Measurements from ENCODE around the gene RNGTT. TPM values are rescaled to one million over a fixed set of nuclear protein-coding genes. Genes with fewer than 3 reads are reported as not detected.

The RNGTT gene
- total RNA-seq, 6 donors from 2014 or later, result 8.9 to 22.4 (median 12.5) TPM

GRCh38 chr6:88997327-88997726, 33.9 kb upstream of the RNGTT start:
- H3K9me3 ChIP-seq, result no peaks in the 10 kb centered on the region
- no peaks in the 10 kb centered on the region for H3K4me1 ChIP-seq
- DNase-seq (no peak), ATAC-seq (ENCODE audit: low FRiP score in 2 of 2) (no peak)
- H3K36me3 ChIP-seq, result no peaks in the 10 kb centered on the region
- H3K27me3 ChIP-seq, result no peaks in the 10 kb centered on the region
- WGBS, 2 donors, result 90 to 91% methylated on average over 4 of the region's 4 CpGs
- TF ChIP-seq CTCF (IDR thresholded peaks at IDR 0.05) (no peak), POLR2A (IDR thresholded peaks at IDR 0.05) (no peak), POLR2AphosphoS5 (IDR thresholded peaks at IDR 0.05) (no peak), EP300 (IDR thresholded peaks at IDR 0.05) (no peak)
- no peak overlapping the region for H3K4me3 ChIP-seq
- H3K27ac ChIP-seq, result no peak overlapping the region

- WGBS, 2 donors, result 90 to 97% methylated on average over 1 of the region's 1 CpG
- H3K27me3 ChIP-seq, result no peaks in the 10 kb centered on the region
- DNase-seq, result no peak
- no peaks in the 10 kb centered on the region for H3K36me3 ChIP-seq
- no peak overlapping the region for H3K4me3 ChIP-seq
- no peak for ATAC-seq (ENCODE audit: low FRiP score in 2 of 2)
- no peak for TF ChIP-seq CTCF (IDR thresholded peaks at IDR 0.05)
- no peak for TF ChIP-seq POLR2AphosphoS5 (IDR thresholded peaks at IDR 0.05)
- H3K27ac ChIP-seq, result no peak overlapping the region
- no peaks in the 10 kb centered on the region for H3K9me3 ChIP-seq
- H3K4me1 ChIP-seq, result no peaks in the 10 kb centered on the region
These were observed 29.5 kb upstream of the RNGTT start for GRCh38 chr6:88992741-88993552.

- TF ChIP-seq POLR2AphosphoS5 (IDR thresholded peaks at IDR 0.05) (no peak), POLR2A (IDR thresholded peaks at IDR 0.05) (no peak), EP300 (IDR thresholded peaks at IDR 0.05) (no peak), CTCF (IDR thresholded peaks at IDR 0.05) (no peak)
- no peak overlapping the region for H3K27ac ChIP-seq
- 79 to 83% methylated on average over 1 of the region's 1 CpG for WGBS, 2 donors
- no peak overlapping the region for H3K4me3 ChIP-seq
- ATAC-seq (ENCODE audit: low FRiP score in 2 of 2) (no peak), DNase-seq (no peak)
- H3K27me3 ChIP-seq, result no peaks in the 10 kb centered on the region
- H3K36me3 ChIP-seq, result no peaks in the 10 kb centered on the region
- H3K4me1 ChIP-seq, result no peaks in the 10 kb centered on the region
- H3K9me3 ChIP-seq, result no peaks in the 10 kb centered on the region
These were observed 25.8 kb upstream of the RNGTT start for GRCh38 chr6:88989215-88989614.

- Histone ChIP-seq H3K27me3 (no peaks in the 10 kb centered on the region), H3K9me3 (no peaks in the 10 kb centered on the region), H3K27ac (no peak overlapping the region), H3K4me1 (peaks cover 0 to 5% (median 2%) of the 10 kb centered on the region in 4 donors), H3K36me3 (no peaks in the 10 kb centered on the region), H3K4me3 (no peak overlapping the region)
- no peak for TF ChIP-seq POLR2AphosphoS5 (IDR thresholded peaks at IDR 0.05)
- TF ChIP-seq CTCF (IDR thresholded peaks at IDR 0.05), result no peak
- no peak for TF ChIP-seq EP300 (IDR thresholded peaks at IDR 0.05)
- TF ChIP-seq POLR2A (IDR thresholded peaks at IDR 0.05), result no peak
- 43 to 45% methylated on average over 2 of the region's 2 CpGs for WGBS, 2 donors
- no peak for ATAC-seq (ENCODE audit: low FRiP score in 2 of 2)
- DNase-seq, result no peak
These were observed 24.5 kb upstream of the RNGTT start for GRCh38 chr6:88987922-88988321.

GRCh38 chr6:88985901-88986300, 22.5 kb upstream of the RNGTT start:
- no peak for ATAC-seq (ENCODE audit: low FRiP score in 2 of 2)
- Histone ChIP-seq H3K4me1 (peaks cover 0 to 6% (median 5%) of the 10 kb centered on the region in 4 donors), H3K4me3 (no peak overlapping the region), H3K27me3 (no peaks in the 10 kb centered on the region), H3K36me3 (no peaks in the 10 kb centered on the region), H3K9me3 (no peaks in the 10 kb centered on the region), H3K27ac (no peak overlapping the region)
- no peak for TF ChIP-seq EP300 (IDR thresholded peaks at IDR 0.05)
- no peak for TF ChIP-seq POLR2AphosphoS5 (IDR thresholded peaks at IDR 0.05)
- no peak for TF ChIP-seq CTCF (IDR thresholded peaks at IDR 0.05)
- TF ChIP-seq POLR2A (IDR thresholded peaks at IDR 0.05), result no peak
- no peak for DNase-seq

Measured in upper lobe of left lung (tissue), 6 donors.